Peyer's patch (tissue), 4 donors: Measurements from ENCODE around the gene KCNA10. TPM values are rescaled to one million over a fixed set of nuclear protein-coding genes. Genes with fewer than 3 reads are reported as not detected.

Experiments
- DNase-seq, 3 donors: peaks; one replicate each; pipeline ENCODE4 v3.0.0-alpha.2; 2017 to 2019
- H3K27ac ChIP-seq, 4 donors: fragments of 200-600 bp; sonication (generic); one replicate each; pipeline ENCODE4 v1.5.1; 2016 to 2019
- H3K27me3 ChIP-seq, 2 donors: fragments of 200-600 bp; sonication (generic); one replicate each; pipeline ENCODE4 v1.5.1; 2019
- H3K36me3 ChIP-seq, 3 donors: fragments of 200-600 bp; sonication (generic); one replicate each; pipeline ENCODE4 v1.5.1; 2016 to 2019
- H3K4me1 ChIP-seq, 4 donors: fragments of 200-600 bp; sonication (generic); one replicate each; pipeline ENCODE4 v1.5.1; 2016 to 2019
- H3K4me3 ChIP-seq, 4 donors: fragments of 200-600 bp; sonication (generic); 1 replicate in 3 of 4; 2 replicates in 1 of 4; pipeline ENCODE4 v1.5.1; 2016 to 2019; ENCODE audit warnings: mild to moderate bottlenecking in 1 of 4
- H3K9me3 ChIP-seq, 4 donors: fragments of 200-600 bp; sonication (generic); one replicate each; pipeline ENCODE4 v1.5.1; 2016 to 2019; ENCODE audit warnings: mild to moderate bottlenecking in 1 of 4
- CTCF ChIP-seq, 6 experiments: fragments of 450-650 bp in 4 of 6; fragments of 200-600 bp in 2 of 6; sonication (generic) in 1 of 6; IDR thresholded peaks; one replicate each; pipeline ENCODE4 v1.5.1; 2017 to 2019; ENCODE audit warnings: antibody characterized with exemption in 6 of 6, mild to moderate bottlenecking in 3 of 6, moderate library complexity in 1 of 6
- POLR2A ChIP-seq, 2 donors: fragments of 450-650 bp; IDR thresholded peaks; one replicate each; pipeline ENCODE4 v1.5.1; 2017; ENCODE audit warnings: antibody characterized with exemption in 2 of 2, mild to moderate bottlenecking in 2 of 2, moderate library complexity in 2 of 2
- total RNA-seq, 4 donors: library from RNA; depleted of rRNA; stranded (reverse); fragments of >200 nt; gene quantifications; one replicate each; pipeline ENCODE4 v1.1.0, GENCODE V29; 2016

KCNA10 gene
- total RNA-seq = not detected

- Histone ChIP-seq H3K9me3 (no peaks in the 10 kb centered on the region), H3K36me3 (no peaks in the 10 kb centered on the region), H3K4me3 (no peak within 1 kb of the TSS), H3K27me3 (no peaks in the 10 kb centered on the region), H3K4me1 (no peaks in the 10 kb centered on the region), H3K27ac (no peak within 1 kb of the TSS)
- TF ChIP-seq POLR2A (IDR thresholded peaks at IDR 0.05) = no peak
- TF ChIP-seq CTCF (IDR thresholded peaks at IDR 0.05) = no peak
- DNase-seq = no peak
Observed at GRCh38 chr1:110519125-110519810, at the start of gene KCNA10. Gene KCNA10, minus strand, starts transcription at chr1:110519175. Its CDS starts 388 bp downstream, at chr1:110518787.

GRCh38 chr1:110566836-110567235 lies 47.9 kb upstream of the KCNA10 start:
- no peaks in the 10 kb centered on the region for H3K4me1 ChIP-seq
- no peak for DNase-seq
- H3K27me3 ChIP-seq = no peaks in the 10 kb centered on the region
- no peak for TF ChIP-seq CTCF (IDR thresholded peaks at IDR 0.05)
- H3K27ac ChIP-seq = no peak overlapping the region
- no peaks in the 10 kb centered on the region for H3K9me3 ChIP-seq
- no peak overlapping the region for H3K4me3 ChIP-seq
- no peaks in the 10 kb centered on the region for H3K36me3 ChIP-seq

DNA sequence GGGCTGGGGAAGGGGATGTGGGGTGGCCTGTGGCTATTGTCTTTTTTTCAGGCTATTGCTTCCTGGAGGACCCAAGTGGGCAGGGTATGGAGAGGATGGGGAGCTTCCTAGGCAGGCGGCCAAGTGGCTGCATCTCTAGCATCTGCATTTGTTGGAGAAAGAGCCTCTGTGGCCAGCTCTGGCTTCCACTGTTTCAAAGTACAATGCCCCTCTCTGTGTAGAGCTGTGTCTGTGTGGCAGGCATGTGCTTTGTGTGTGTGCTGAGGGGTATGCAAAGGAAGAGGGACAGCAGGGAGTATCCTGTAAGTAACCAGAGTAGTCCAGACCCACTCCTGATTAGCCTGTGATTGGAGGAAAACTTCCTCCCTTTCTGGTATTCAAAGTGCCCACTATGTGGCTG lies 46.6 kb upstream of the KCNA10 start:
- Histone ChIP-seq H3K36me3 (no peaks in the 10 kb centered on the region), H3K9me3 (no peaks in the 10 kb centered on the region), H3K27ac (no peak overlapping the region), H3K27me3 (no peaks in the 10 kb centered on the region), H3K4me1 (no peaks in the 10 kb centered on the region), H3K4me3 (no peak overlapping the region)
- DNase-seq = no peak
- no peak for TF ChIP-seq POLR2A (IDR thresholded peaks at IDR 0.05)
- no peak for TF ChIP-seq CTCF (IDR thresholded peaks at IDR 0.05)

- Histone ChIP-seq H3K4me1 (no peaks in the 10 kb centered on the region), H3K4me3 (no peak overlapping the region), H3K27ac (no peak overlapping the region), H3K9me3 (no peaks in the 10 kb centered on the region), H3K27me3 (no peaks in the 10 kb centered on the region), H3K36me3 (no peaks in the 10 kb centered on the region)
- no peak for DNase-seq
- TF ChIP-seq CTCF (IDR thresholded peaks at IDR 0.05) (no peak), POLR2A (IDR thresholded peaks at IDR 0.05) (no peak)
Observed at GRCh38 chr1:110563089-110563488, 44.1 kb upstream of the KCNA10 start.

GRCh38 chr1:110561596-110561995 lies 42.6 kb upstream of the KCNA10 start:
- TF ChIP-seq CTCF (IDR thresholded peaks at IDR 0.05) (no peak), POLR2A (IDR thresholded peaks at IDR 0.05) (no peak)
- H3K4me3 ChIP-seq = no peak overlapping the region

More at GRCh38 chr1:110561596-110561995, 42.6 kb upstream of the KCNA10 start:
- no peaks in the 10 kb centered on the region for H3K9me3 ChIP-seq
- H3K27me3 ChIP-seq = no peaks in the 10 kb centered on the region
- H3K27ac ChIP-seq = no peak overlapping the region
- no peaks in the 10 kb centered on the region for H3K4me1 ChIP-seq
- no peak for DNase-seq
- no peaks in the 10 kb centered on the region for H3K36me3 ChIP-seq
